ENCODE measurements around the gene CADM1. TPM values are rescaled to one million over a fixed set of nuclear protein-coding genes. Genes with fewer than 3 reads are reported as not detected.

Gene CADM1
- total RNA-seq, 1 donor, result 0.45 TPM

DNA sequence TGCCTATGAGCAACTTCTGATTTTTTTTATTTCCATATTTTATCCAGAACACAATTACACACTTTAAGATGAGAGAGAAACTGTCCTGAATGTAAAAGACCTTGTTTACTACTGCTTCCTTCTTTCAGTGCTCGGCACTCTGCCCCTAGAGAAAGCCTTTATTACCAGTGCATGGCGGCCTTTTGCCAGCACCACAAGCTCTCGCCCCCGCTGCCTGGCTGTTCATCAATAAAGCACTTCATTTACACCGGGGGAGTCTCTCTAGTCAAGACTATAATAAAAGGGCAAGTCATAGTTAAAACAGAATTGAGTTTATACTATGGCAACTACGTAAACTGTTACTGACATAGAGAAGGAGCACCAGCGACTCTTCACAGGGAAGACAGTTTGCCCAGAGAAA lies 259.5 kb downstream of the CADM1 start:
- DNase-seq (ENCODE audit: low read depth), result no peak

DNA sequence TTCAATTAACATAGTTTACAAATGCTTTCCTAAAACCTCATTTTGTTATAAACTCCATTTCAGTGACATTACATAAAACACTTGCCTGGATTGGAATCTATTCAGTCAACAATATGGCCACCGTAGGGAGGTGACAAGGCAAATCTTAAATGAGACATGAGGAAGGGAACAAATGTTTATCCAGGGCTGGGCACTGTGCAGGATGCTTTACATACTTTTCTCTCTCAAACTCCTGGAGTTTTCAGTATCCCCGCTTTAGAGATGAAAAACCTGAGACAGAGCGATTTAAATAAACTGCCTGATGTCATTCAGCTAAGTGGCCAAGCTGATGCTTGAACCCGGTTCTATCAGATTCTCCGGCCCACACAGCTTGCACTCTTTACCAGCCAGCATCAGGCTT lies 259.9 kb downstream of the CADM1 start:
- no peak for DNase-seq (ENCODE audit: low read depth)
- TF ChIP-seq, protein P1, sequence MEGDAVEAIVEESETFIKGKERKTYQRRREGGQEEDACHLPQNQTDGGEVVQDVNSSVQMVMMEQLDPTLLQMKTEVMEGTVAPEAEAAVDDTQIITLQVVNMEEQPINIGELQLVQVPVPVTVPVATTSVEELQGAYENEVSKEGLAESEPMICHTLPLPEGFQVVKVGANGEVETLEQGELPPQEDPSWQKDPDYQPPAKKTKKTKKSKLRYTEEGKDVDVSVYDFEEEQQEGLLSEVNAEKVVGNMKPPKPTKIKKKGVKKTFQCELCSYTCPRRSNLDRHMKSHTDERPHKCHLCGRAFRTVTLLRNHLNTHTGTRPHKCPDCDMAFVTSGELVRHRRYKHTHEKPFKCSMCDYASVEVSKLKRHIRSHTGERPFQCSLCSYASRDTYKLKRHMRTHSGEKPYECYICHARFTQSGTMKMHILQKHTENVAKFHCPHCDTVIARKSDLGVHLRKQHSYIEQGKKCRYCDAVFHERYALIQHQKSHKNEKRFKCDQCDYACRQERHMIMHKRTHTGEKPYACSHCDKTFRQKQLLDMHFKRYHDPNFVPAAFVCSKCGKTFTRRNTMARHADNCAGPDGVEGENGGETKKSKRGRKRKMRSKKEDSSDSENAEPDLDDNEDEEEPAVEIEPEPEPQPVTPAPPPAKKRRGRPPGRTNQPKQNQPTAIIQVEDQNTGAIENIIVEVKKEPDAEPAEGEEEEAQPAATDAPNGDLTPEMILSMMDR (IDR thresholded peaks at IDR 0.05; ENCODE audit: insufficient read depth, low read length), result no peak
- H3K4me3 ChIP-seq (ENCODE audit: low read depth, low read length), result no peak overlapping the region

More for the DNA sequence above, 259.5 kb downstream of the CADM1 start:
- TF ChIP-seq, protein P1 (IDR thresholded peaks at IDR 0.05; ENCODE audit: insufficient read depth, low read length), result no peak
- no peak overlapping the region for H3K4me3 ChIP-seq (ENCODE audit: low read depth, low read length)

DNA sequence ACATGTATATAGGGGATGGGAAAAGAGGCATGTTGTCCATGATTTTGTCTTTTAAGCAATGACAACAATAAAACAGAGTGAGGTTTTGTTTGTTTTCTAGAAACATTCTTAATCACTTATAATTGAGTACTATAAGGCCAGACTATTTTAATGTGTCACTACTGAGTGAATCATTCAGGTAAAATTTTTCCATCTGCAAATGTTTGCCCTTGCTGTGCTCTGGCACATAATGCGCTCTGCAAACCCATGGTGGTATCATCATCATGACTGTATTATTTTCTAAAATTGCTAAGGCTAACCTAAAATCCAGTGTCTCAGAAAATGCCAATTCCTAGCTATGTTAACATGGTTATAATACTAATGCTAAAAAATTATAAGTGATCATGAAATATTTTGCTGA lies 261.2 kb downstream of the CADM1 start:
- no peak for DNase-seq (ENCODE audit: low read depth)
- H3K4me3 ChIP-seq (ENCODE audit: low read depth, low read length), result no peak overlapping the region
- TF ChIP-seq, protein P1 (IDR thresholded peaks at IDR 0.05; ENCODE audit: insufficient read depth, low read length), result no peak

DNA sequence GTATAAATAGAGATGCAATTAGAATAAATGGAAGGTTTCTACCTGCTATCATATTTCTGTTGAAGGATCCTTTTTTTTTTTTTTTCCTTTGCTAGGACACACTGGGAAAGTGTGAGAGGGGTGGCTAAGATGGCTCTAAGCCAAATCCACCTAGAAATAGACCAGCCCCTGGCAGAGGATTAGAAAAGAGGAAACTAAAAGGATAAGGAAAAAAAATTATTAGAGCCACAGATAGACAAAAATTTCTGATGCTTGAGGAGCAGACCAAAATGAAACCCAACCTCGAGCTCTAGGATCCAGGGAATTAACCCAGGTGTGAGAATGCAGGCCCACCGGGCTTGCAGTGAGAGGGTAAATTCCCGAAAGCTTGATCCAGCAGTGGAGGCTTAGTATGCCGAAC lies 262.3 kb downstream of the CADM1 start:
- TF ChIP-seq, protein P1 (IDR thresholded peaks at IDR 0.05; ENCODE audit: insufficient read depth, low read length), result no peak
- H3K4me3 ChIP-seq (ENCODE audit: low read depth, low read length), result no peak overlapping the region
- no peak for DNase-seq (ENCODE audit: low read depth)

DNA sequence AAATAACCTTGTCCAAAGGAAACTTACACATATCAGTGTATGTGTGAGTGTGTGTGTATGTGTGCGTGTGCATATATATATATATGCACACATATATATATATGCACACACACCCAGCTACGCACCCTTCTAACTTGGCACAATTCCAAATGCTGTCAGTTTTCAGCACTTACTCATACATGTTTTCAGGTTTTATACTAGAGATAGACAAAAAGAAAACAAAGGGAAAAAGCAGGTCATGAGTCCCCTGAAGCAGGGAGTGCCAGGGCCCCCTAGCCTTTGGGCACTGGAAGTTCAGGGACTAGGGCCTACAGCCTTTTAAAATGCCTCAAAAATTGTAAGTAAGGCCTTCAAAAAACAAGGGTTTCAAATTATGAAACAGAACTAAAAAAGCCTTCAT lies 265.4 kb downstream of the CADM1 start:
- TF ChIP-seq, protein P1 (IDR thresholded peaks at IDR 0.05; ENCODE audit: insufficient read depth, low read length), result no peak
- DNase-seq (ENCODE audit: low read depth), result no peak
- H3K4me3 ChIP-seq (ENCODE audit: low read depth, low read length), result no peak overlapping the region

DNA sequence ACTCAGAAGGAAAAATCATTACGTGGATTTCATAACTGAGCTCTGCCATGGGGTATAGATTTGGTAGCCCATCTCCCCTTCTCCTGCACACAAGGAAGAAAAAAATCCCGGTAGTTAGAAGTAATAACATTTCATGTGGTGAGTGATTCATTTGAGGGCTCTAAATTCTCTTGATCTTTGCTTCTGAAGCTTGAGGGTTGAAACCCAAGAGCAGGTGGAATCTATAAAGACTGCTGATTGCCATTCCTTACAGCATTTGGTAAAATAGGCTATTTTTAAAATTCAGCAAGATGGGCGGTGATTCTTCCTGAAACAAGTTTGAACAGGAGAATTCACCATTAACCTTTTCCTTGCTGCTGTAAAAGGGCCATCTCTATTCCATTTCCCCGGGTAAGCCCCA lies 266.1 kb downstream of the CADM1 start:
- DNase-seq (ENCODE audit: low read depth), result no peak
- TF ChIP-seq, protein P1 (IDR thresholded peaks at IDR 0.05; ENCODE audit: insufficient read depth, low read length), result no peak
- H3K4me3 ChIP-seq (ENCODE audit: low read depth, low read length), result no peak overlapping the region

DNA sequence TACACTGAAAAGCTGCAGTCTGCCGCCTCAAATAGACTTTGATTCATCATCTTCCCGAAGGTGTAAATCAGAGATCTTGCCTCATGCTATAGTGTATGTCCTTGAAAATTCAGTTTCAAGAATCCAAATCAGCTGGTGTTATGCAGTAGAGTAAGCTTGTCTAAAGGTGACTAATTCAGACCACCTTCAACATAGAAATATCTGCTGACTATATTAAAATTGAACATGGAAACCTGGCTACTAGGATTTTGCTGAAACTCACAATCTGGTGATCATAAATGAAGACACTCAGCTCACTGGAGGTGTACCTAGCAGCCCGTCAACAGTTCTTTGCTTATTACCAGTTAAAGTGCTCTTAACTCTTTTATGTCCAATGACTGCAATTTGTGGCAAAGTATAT lies 266.6 kb downstream of the CADM1 start:
- no peak overlapping the region for H3K4me3 ChIP-seq (ENCODE audit: low read depth, low read length)
- TF ChIP-seq, protein P1 (IDR thresholded peaks at IDR 0.05; ENCODE audit: insufficient read depth, low read length), result no peak
- DNase-seq (ENCODE audit: low read depth), result no peak

Measured in fibroblast of the aortic adventitia (primary cell).